ENCODE measurements around the gene ATXN7L2.

Gene ATXN7L2

DNA sequence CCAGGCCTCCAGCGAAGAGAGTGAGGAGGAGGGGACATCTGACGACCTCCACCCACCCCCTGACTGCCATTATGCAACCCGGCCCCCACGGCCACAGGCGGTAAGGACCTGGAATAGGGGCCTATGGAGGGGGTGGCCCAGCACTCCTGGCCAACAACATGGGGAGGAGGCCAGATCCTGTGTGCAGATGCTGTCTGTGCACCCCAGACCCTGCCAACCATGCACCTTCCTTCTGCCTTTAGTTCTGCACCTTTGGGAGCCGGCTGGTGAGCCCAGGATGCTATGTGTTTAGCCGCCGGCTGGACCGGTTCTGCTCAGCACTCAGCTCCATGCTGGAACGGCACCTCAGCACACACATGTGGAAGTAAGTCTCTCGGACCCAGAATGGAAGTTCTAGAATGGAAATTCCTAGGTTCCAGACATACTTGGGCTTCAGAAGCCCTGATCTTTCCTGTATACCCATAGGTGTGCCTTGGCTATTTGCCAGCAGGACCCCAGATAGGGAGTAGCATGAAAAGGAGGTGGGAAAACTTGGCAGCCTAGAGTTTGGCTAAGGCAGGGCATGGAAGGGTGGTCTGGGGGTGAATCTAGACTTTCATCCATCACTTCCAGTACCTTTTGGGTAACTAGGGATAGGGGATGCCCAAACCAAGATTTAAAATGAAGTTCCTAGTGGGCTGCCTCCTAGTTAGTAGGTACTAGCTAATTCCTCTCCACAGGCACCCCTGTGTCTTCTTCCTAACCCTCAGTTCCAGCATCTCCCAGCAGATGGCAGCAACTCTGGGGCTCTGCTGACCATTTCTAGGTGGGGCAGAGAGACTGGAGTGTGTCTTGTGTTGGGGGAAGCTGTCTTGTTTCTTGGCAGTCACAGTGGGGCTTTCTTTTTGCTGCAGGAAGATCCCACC, 6.6 kb downstream of the ATXN7L2 start:
- no peak overlapping the region for H3K4me3 ChIP-seq (ENCODE audit: low read depth, low read length)
- peak; percentile 82 for DNase-seq (ENCODE audit: low read depth)
- TF ChIP-seq, protein P1, sequence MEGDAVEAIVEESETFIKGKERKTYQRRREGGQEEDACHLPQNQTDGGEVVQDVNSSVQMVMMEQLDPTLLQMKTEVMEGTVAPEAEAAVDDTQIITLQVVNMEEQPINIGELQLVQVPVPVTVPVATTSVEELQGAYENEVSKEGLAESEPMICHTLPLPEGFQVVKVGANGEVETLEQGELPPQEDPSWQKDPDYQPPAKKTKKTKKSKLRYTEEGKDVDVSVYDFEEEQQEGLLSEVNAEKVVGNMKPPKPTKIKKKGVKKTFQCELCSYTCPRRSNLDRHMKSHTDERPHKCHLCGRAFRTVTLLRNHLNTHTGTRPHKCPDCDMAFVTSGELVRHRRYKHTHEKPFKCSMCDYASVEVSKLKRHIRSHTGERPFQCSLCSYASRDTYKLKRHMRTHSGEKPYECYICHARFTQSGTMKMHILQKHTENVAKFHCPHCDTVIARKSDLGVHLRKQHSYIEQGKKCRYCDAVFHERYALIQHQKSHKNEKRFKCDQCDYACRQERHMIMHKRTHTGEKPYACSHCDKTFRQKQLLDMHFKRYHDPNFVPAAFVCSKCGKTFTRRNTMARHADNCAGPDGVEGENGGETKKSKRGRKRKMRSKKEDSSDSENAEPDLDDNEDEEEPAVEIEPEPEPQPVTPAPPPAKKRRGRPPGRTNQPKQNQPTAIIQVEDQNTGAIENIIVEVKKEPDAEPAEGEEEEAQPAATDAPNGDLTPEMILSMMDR (conservative IDR thresholded peaks at IDR 0.05; ENCODE audit: low read depth, low read length) = peak; percentile 93

DNA sequence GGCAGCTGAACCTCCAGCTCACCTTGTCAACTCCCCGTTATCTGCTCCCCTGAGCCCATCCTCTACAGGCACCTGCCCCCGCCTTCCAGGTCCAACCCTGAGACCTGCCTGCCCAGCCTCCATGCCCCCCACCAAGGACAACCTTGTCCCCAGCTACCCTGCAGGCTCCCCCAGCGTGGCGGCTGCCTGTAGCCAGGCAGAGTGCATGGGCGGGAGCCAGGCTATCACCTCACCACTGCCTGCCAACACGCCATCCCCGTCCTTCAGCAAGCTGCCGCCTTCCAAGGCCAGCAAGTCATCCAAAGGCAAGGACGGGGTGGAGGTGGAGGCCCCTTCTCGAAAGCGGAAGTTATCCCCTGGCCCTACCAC, 7.2 kb downstream of the ATXN7L2 start:
- H3K4me3 ChIP-seq (ENCODE audit: low read depth, low read length) = no peak overlapping the region
- TF ChIP-seq, protein P1 (conservative IDR thresholded peaks at IDR 0.05; ENCODE audit: low read depth, low read length) = no peak
- DNase-seq (ENCODE audit: low read depth) = no peak

DNA sequence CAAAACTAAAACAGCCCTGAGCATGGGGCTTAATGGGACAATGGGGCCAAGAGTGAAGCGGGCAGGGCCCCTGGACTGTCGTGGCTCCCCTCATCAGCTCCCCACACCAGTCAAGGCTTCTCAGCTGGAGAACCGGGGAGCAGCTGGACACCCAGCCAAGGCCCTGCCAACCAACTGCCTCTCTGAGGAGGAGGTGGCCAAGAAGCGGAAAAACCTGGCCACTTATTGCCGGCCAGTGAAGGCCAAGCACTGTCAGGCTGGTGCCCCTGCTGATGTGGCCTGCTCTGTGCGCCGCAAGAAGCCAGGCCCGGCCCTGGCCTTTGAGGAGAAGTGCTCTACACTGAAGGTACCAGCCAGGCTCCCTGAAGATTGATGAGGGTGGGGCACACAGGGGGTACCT, 7.7 kb downstream of the ATXN7L2 start:
- H3K4me3 ChIP-seq (ENCODE audit: low read depth, low read length) = no peak overlapping the region
- TF ChIP-seq, protein P1 (conservative IDR thresholded peaks at IDR 0.05; ENCODE audit: low read depth, low read length) = no peak
- DNase-seq (ENCODE audit: low read depth) = no peak

DNA sequence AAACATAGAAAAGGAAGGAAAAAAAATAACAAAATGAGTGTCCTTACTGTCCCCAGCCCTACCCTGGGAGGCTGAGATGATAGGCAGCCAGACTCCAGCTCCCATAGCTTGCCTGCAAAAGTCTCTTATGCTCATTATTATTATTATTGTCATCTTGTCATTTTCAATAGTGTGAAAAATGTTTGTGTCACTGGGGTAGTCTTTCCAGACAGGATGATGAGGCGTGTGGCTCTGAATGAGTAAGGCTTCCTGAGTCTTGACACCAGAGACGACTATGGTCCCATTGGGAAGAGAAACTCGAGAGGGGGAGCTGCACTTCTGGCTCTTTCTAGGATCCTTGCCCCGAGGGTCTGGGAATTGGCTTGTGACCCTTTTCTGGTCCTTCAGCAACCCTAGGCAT, 9.1 kb downstream of the ATXN7L2 start:
- no peak overlapping the region for H3K4me3 ChIP-seq (ENCODE audit: low read depth, low read length)
- no peak for DNase-seq (ENCODE audit: low read depth)

DNA sequence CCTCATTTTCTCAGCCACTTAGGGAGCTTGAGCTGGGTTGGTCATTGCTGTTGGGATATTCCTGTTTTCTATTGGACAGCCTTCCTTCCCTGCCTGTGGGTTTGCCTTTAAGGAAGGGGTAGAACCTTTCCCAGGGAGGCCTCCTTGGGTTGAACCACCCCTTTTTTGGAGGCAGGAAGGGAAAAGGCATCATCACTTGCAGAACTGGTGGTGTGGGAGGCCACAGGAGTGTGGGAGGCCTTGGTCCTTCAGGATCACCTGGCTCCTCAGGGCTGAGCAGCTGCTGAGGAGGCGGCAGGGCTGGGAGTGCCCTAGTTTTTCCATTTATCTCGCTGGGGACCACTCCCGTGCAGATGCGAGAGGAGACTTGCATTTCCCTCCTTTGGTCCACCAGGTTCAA, 9.5 kb downstream of the ATXN7L2 start:
- no peak overlapping the region for H3K4me3 ChIP-seq (ENCODE audit: low read depth, low read length)

More for the DNA sequence above, 9.1 kb downstream of the ATXN7L2 start:
- TF ChIP-seq, protein P1 (conservative IDR thresholded peaks at IDR 0.05; ENCODE audit: low read depth, low read length) = no peak

DNA sequence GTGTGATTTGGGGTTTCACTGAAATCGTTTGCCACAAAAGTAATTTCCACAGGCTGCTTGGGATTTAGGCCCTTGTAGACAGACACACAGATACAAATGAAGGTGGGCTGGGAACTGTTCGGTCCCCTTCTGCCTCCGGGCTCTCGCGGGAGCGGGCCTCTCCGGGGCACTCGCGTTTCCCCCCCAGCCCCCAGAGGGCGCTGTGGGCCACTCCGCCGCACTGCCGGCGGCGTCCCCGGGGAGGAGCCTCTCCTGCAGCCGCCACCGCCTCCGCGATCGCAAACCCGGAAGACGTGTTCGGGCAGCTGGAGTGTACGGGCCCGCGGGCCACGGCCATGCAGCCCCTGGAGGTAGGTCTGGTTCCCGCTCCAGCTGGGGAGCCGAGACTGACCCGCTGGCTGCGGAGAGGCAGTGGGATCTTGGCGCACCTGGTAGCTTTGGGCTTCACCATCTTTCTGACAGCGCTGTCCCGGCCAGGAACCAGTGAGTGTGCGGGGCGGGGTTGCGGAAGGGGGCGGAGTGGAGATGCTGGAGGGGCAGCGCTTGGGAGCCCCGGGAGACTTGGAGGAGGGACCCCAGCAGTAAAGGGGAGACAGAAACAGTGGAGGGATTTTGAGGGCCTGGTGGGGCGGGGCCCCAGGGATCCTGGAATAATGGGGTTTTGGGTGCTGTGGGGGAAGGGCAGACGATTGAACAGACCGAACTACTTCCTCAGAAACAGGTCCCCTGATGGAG, 10.3 kb downstream of the ATXN7L2 start, which contains the start of gene CYB561D1:
TSS of gene CYB561D1 (plus strand) at position 290 of the 735 bp plus-strand sequence. CDS start at position 336, 46 bp downstream.
- peak within 1 kb of the TSS; percentile 100 for H3K4me3 ChIP-seq (ENCODE audit: low read depth, low read length)
- TF ChIP-seq, protein P1 (conservative IDR thresholded peaks at IDR 0.05; ENCODE audit: low read depth, low read length) = peak; percentile 74
- DNase-seq (ENCODE audit: low read depth) = peak; percentile 84

More for the DNA sequence above, 9.5 kb downstream of the ATXN7L2 start:
- TF ChIP-seq, protein P1 (conservative IDR thresholded peaks at IDR 0.05; ENCODE audit: low read depth, low read length) = no peak
- DNase-seq (ENCODE audit: low read depth) = no peak
